Endothelial cell (in vitro differentiated cells): Measurements from ENCODE around the gene PRELID3B. TPM values are rescaled to one million over a fixed set of nuclear protein-coding genes. Genes with fewer than 3 reads are reported as not detected.

ENCODE experiments used
- DNase-seq: peaks from one replicate; pipeline ENCODE4 v3.0.0; 2021; ENCODE audit warnings: low spot score
- H3K27ac Mint-ChIP-seq: one replicate; pipeline ENCODE4 v1.8.0; 2021; ENCODE audit warnings: mixed read lengths, inconsistent platforms; ENCODE audit not compliant: unreplicated experiment
- H3K27me3 Mint-ChIP-seq: one replicate; pipeline ENCODE4 v1.8.0; 2021; ENCODE audit warnings: mild to moderate bottlenecking, moderate library complexity, mixed read lengths, inconsistent platforms; ENCODE audit not compliant: unreplicated experiment
- H3K36me3 Mint-ChIP-seq: one replicate; pipeline ENCODE4 v1.8.0; 2021; ENCODE audit warnings: mild to moderate bottlenecking, low read depth, mixed read lengths, inconsistent platforms; ENCODE audit not compliant: unreplicated experiment
- H3K4me1 Mint-ChIP-seq: one replicate; pipeline ENCODE4 v1.8.0; 2021; ENCODE audit warnings: mild to moderate bottlenecking, mixed read lengths, inconsistent platforms; ENCODE audit not compliant: unreplicated experiment
- H3K4me3 Mint-ChIP-seq: one replicate; pipeline ENCODE4 v1.8.0; 2021; ENCODE audit warnings: mild to moderate bottlenecking, mixed read lengths, inconsistent platforms; ENCODE audit not compliant: unreplicated experiment
- H3K9me3 Mint-ChIP-seq: one replicate; pipeline ENCODE4 v1.8.0; 2021; ENCODE audit warnings: mixed read lengths, inconsistent platforms; ENCODE audit not compliant: unreplicated experiment
- total RNA-seq: library from RNA; stranded (reverse); fragmentation: NEBNext Ultra II Directional; extraction: Animal tissue kit (Norgen Biotek cat#: 25700); gene quantifications from one replicate; pipeline ENCODE4 v1.2.1, GENCODE V29; 2021; ENCODE audit not compliant: unreplicated experiment
- TF ChIP-seq, protein P1 (sequence below): fragments of 200-600 bp; sonication (generic); IDR thresholded peaks from one replicate; pipeline ENCODE4 v1.5.0; 2021; ENCODE audit warnings: antibody characterized with exemption; ENCODE audit not compliant: unreplicated experiment

The PRELID3B gene
- total RNA-seq, 1 donor from 2014 or later = 40.2 TPM

GRCh38 chr20:59006864-59007664, 35.5 kb downstream of the PRELID3B start, which contains the start of gene CTSZ:
CTSZ (minus strand) TSS chr20:59007254; CDS start chr20:59007128, 126 bp downstream.
- DNase-seq = peak; percentile 60
- H3K36me3 Mint-ChIP-seq = peaks cover 19% of the 10 kb centered on the region
- H3K27ac Mint-ChIP-seq = peak within 1 kb of the TSS; percentile 72

GRCh38 chr20:59006167-59006863, 36.3 kb downstream of the PRELID3B start:
- Mint-ChIP-seq H3K9me3 (no peaks in the 10 kb centered on the region), H3K4me1 (peaks cover 52% of the 10 kb centered on the region), H3K4me3 (peak overlapping the region; percentile 79), H3K27ac (peak overlapping the region; percentile 72), H3K27me3 (peaks cover 17% of the 10 kb centered on the region), H3K36me3 (peaks cover 23% of the 10 kb centered on the region)
- DNase-seq = no peak
- TF ChIP-seq, protein P1, sequence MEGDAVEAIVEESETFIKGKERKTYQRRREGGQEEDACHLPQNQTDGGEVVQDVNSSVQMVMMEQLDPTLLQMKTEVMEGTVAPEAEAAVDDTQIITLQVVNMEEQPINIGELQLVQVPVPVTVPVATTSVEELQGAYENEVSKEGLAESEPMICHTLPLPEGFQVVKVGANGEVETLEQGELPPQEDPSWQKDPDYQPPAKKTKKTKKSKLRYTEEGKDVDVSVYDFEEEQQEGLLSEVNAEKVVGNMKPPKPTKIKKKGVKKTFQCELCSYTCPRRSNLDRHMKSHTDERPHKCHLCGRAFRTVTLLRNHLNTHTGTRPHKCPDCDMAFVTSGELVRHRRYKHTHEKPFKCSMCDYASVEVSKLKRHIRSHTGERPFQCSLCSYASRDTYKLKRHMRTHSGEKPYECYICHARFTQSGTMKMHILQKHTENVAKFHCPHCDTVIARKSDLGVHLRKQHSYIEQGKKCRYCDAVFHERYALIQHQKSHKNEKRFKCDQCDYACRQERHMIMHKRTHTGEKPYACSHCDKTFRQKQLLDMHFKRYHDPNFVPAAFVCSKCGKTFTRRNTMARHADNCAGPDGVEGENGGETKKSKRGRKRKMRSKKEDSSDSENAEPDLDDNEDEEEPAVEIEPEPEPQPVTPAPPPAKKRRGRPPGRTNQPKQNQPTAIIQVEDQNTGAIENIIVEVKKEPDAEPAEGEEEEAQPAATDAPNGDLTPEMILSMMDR = no peak

More at GRCh38 chr20:59006864-59007664, 35.5 kb downstream of the PRELID3B start, which contains the start of gene CTSZ:
- Mint-ChIP-seq H3K4me1 (peaks cover 60% of the 10 kb centered on the region), H3K27me3 (peaks cover 17% of the 10 kb centered on the region), H3K4me3 (peak within 1 kb of the TSS; percentile 79), H3K9me3 (no peaks in the 10 kb centered on the region)
- TF ChIP-seq, protein P1 = no peak

DNA sequence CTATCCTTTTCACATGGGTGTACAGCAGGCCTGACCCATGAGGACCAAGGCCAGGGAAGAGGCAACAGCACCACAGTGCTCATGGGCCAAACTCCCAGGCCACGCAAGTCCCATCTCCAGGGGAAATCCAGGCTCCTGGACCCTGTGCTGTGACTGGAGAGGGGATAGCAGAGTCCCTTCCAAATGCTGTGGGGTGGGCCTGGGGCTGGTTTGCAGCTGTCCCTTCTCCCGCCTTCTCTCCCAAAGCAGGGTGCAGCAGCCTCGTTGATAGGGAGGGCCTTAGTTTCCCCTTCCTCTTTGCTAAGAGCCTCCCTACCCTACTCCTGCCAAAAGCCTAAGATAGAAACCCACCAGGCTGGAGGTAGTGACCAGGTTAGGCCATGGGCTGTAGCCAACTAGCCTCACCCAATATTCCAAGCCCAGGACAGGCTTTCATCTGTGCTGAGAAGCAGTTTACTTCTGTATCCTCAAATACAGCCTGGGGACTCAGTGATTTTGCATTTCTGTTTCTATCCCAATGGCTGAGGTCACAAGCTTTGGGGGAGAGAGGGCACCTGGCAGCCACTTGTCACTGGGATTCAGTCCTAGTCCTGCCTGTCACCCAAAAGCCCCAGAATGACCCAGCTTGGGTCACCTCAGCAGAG, 36.9 kb downstream of the PRELID3B start:
- H3K27ac Mint-ChIP-seq = peak overlapping the region; percentile 24
- peaks cover 11% of the 10 kb centered on the region for H3K27me3 Mint-ChIP-seq
- peak overlapping the region; percentile 56 for H3K4me3 Mint-ChIP-seq
- H3K4me1 Mint-ChIP-seq = peaks cover 46% of the 10 kb centered on the region
- TF ChIP-seq, protein P1 = no peak
- H3K36me3 Mint-ChIP-seq = peaks cover 24% of the 10 kb centered on the region
- H3K9me3 Mint-ChIP-seq = no peaks in the 10 kb centered on the region
- DNase-seq = no peak

DNA sequence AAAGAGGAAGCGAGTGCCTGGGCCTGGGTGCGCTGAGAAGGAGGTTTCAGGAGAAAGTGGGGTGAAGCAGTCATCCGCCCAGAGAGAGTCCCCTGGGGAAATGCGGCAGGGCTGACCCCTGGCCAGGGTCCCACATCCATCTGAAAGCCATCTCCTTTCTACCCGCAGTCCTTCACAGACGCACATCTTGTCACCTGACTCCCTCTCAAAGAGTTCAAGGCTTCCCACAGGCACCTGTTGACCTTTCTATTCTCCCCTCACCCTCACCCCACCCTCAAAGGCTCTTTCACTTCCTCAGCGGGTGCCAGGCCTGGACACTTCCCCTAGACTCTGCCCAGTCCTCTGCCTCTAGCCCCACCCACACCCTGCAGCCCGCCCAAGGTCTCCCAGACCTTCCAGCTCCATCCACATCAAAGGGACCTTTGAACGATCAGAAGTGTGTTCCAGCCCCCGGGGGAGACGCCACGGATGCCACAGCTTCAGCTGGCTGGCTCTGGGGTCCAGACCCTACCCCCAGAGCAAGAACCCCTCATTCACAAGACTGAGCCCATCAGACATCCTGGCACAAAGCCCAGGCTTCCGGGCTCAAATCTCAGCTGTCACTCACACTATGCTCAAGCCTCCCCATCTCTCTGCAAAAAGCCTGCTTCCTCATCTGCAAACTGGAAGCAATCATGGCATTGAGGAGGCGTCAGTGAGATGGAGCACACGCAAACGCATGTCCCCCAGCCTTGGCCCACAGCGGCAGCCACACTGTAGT, 37.6 kb downstream of the PRELID3B start:
- DNase-seq = no peak
- Mint-ChIP-seq H3K9me3 (no peaks in the 10 kb centered on the region), H3K4me3 (no peak overlapping the region), H3K27ac (no peak overlapping the region), H3K36me3 (peaks cover 27% of the 10 kb centered on the region), H3K4me1 (peaks cover 39% of the 10 kb centered on the region), H3K27me3 (peaks cover 10% of the 10 kb centered on the region)
- TF ChIP-seq, protein P1 = no peak
